GM23248 (cell line): Measurements from ENCODE around the gene CD38.

Experiments
- EZH2 ChIP-seq: fragments of 200-600 bp; sonication (generic); IDR thresholded peaks from 2 replicates; pipeline ENCODE4 v1.6.1; 2018; ENCODE audit warnings: antibody characterized with exemption, mild to moderate bottlenecking; ENCODE audit not compliant: insufficient read depth, poor library complexity, severe bottlenecking
- EZH2phosphoT487 ChIP-seq: fragments of 200-600 bp; sonication (generic); IDR thresholded peaks from 2 replicates; pipeline ENCODE4 v1.6.1; 2018; ENCODE audit warnings: antibody characterized with exemption, moderate library complexity, mild to moderate bottlenecking, low read depth; ENCODE audit not compliant: insufficient read depth

- no peak for TF ChIP-seq EZH2phosphoT487
- TF ChIP-seq EZH2 = no peak
Observed at GRCh38 chr4:15881820-15882219, 103.7 kb downstream of the CD38 start.
